ENCODE measurements around the gene CALCA.
"Not testable (repeated sequence)": the region's sequence is repeated elsewhere in the genome, so short reads cannot be mapped to it uniquely, and the experiment has no call there.

The CALCA gene

GRCh38 chr11:14971865-14972580 lies at the start of gene CALCA:
Gene CALCA, minus strand, starts transcription at chr11:14972351. Its CDS starts 1,159 bp downstream, at chr11:14971192.
- no peak for DNase-seq (ENCODE audit: low read depth in 2 of 2, low spot score in 1 of 2)

- no peak for DNase-seq (ENCODE audit: low read depth in 2 of 2, low spot score in 1 of 2)
Measured at GRCh38 chr11:15016200-15016599, 44.0 kb upstream of the CALCA start.

GRCh38 chr11:15011776-15012345 lies 39.7 kb upstream of the CALCA start:
- DNase-seq (ENCODE audit: low read depth in 2 of 2, low spot score in 1 of 2), result no peak

- no peak for DNase-seq (ENCODE audit: low read depth in 2 of 2, low spot score in 1 of 2)
Measured at GRCh38 chr11:15010865-15011264, 38.7 kb upstream of the CALCA start.

GRCh38 chr11:15006139-15006759 lies 34.1 kb upstream of the CALCA start:
- no peak for DNase-seq (ENCODE audit: low read depth in 2 of 2, low spot score in 1 of 2)

- DNase-seq (ENCODE audit: low read depth in 2 of 2, low spot score in 1 of 2), result not testable (repeated sequence)
Measured at GRCh38 chr11:14988133-14988532, 16.0 kb upstream of the CALCA start.

GRCh38 chr11:14981507-14981906 lies 9.4 kb upstream of the CALCA start:
- DNase-seq (ENCODE audit: low read depth in 2 of 2, low spot score in 1 of 2), result no peak

- no peak for DNase-seq (ENCODE audit: low read depth in 2 of 2, low spot score in 1 of 2)
Measured at GRCh38 chr11:14980854-14981253, 8.7 kb upstream of the CALCA start.

- DNase-seq (ENCODE audit: low read depth in 2 of 2, low spot score in 1 of 2), result no peak
Measured at GRCh38 chr11:14977101-14977880, 5.1 kb upstream of the CALCA start.

- DNase-seq (ENCODE audit: low read depth in 2 of 2, low spot score in 1 of 2), result no peak
Measured at GRCh38 chr11:14975252-14975587, 3.1 kb upstream of the CALCA start.

- peak in 1 of 2 donors; percentile 25 for DNase-seq (ENCODE audit: low read depth in 2 of 2, low spot score in 1 of 2)
Measured at GRCh38 chr11:14974515-14975251, 2.5 kb upstream of the CALCA start.

GRCh38 chr11:14973621-14974514 lies 1.7 kb upstream of the CALCA start:
- DNase-seq (ENCODE audit: low read depth in 2 of 2, low spot score in 1 of 2), result no peak

- DNase-seq (ENCODE audit: low read depth in 2 of 2, low spot score in 1 of 2), result no peak
Measured at GRCh38 chr11:14972581-14973495, 687 bp upstream of the CALCA start.

GRCh38 chr11:14969901-14970323 lies 2.2 kb downstream of the CALCA start:
- DNase-seq (ENCODE audit: low read depth in 2 of 2, low spot score in 1 of 2), result no peak

GRCh38 chr11:14967581-14968243 lies 4.4 kb downstream of the CALCA start:
- DNase-seq (ENCODE audit: low read depth in 2 of 2, low spot score in 1 of 2), result no peak

- DNase-seq (ENCODE audit: low read depth in 2 of 2, low spot score in 1 of 2), result no peak
Measured at GRCh38 chr11:14956111-14956510, 16.0 kb downstream of the CALCA start.

GRCh38 chr11:14954581-14954980 lies 17.6 kb downstream of the CALCA start:
- DNase-seq (ENCODE audit: low read depth in 2 of 2, low spot score in 1 of 2), result no peak

- no peak for DNase-seq (ENCODE audit: low read depth in 2 of 2, low spot score in 1 of 2)
Measured at GRCh38 chr11:14953904-14954303, 18.2 kb downstream of the CALCA start.

All from stimulated activated CD8-positive, alpha-beta memory T cell treated with anti-CD3 and anti-CD28 coated beads, Interleukin-4, amount 100 ng/mL, for 4 hours (primary cell).